HG03354 (cell line): ENCODE results near the gene INPP5A.
A peak's percentile ranks its signal among the peaks of the same experiment; 100 is the strongest.

Experiments used
- ATAC-seq: cut with Tn5 transposase; IDR thresholded peaks from one replicate; pipeline ENCODE4 v1.9.1; 2021; ENCODE audit warnings: mild to moderate bottlenecking; ENCODE audit not compliant: unreplicated experiment, poor library complexity, severe bottlenecking

Gene INPP5A

DNA sequence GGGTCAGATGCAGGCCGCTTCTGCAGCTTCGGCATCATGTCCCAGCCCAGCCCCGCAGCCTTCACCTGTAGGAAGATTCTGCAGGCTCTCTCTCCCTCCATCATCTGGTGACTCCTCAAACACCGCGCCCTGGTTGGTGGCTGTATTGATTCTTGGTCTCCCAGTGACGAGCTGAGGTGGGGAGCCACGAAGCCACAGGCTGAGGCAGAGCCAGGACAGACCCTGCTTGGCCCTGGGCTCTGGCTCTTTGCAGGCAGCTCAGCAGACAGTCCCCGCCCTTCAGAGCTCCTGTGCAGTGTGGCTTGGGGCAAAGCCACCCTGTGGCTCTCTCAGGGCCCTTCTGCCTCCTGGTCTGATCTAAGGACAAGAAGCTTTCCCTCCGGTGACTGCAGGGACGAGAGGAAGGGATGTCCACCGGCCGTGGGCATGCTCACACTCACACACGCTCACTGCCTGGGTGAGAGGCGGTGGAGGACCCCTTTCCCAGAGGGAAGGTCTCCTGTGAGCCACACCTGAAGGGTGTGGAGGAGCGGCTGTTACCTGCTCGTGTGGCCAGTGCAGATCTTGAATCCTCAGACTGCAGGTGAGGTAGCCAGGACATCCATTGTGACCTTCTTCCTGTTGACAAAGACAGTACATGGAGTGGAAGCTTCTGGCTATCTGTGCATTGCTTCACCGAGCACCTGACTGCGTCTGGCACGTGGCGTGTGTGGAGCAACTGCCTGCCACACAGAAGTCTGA lies 79.6 kb downstream of the INPP5A start:
- ATAC-seq: no peak

GRCh38 chr10:132617737-132618052 lies 80.1 kb downstream of the INPP5A start:
- ATAC-seq: no peak

- ATAC-seq: no peak
Observed at GRCh38 chr10:132618158-132618919, 80.8 kb downstream of the INPP5A start.

DNA sequence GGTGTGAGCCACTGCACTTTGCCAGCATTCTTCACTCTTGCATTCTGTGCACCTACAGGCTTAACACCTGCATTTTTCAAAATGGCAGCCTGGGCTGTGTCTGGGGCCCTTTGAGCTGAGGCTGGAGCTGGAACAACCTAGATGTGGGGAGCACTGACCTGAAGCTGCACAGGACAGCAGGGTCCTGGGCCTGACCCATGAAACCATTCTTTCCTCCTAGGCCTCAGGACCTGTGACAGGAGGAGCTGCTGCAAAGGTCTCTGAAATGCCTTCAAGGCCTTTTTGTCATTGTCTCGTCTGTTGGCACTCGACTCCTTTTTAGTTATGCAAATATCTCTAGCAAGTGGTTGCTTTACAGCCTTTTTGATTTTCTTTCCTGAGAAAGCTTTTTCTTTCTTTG lies 82.3 kb downstream of the INPP5A start:
- no peak for ATAC-seq

- ATAC-seq: no peak
Observed at GRCh38 chr10:132624061-132624846, 86.7 kb downstream of the INPP5A start.

DNA sequence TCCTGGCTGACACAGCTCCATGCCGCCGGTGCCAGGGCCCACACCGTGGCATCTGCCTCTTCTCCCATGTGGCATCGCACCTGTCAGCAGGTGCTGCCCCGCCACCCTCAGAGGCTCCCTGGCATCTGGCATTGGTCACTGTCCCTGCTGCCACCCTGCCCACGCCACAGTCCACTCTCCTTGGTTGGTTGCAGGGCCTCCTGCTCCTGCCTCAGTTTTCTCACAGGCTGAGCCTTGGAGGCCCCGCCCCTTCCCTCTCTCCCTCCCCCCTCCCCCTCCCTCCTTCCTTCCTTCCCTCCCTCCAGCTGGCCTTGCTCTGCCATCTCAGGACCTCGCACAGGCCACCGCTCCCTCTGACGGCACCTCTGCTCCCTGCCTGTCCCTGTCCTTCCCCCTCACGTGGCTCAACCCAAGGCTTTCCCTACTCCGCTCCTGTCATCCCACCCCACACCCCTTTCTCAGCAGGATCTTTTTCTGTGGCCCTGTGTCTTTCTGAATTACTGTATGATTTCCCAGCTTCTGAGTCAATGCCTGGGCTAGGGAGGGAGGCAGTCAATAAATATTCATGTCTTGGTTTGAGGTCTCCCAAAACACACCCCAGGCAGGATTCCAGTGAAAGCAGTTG lies 87.4 kb downstream of the INPP5A start:
- no peak for ATAC-seq

GRCh38 chr10:132626019-132626760 lies 88.6 kb downstream of the INPP5A start:
- no peak for ATAC-seq

GRCh38 chr10:132626761-132627665 lies 89.4 kb downstream of the INPP5A start:
- no peak for ATAC-seq

DNA sequence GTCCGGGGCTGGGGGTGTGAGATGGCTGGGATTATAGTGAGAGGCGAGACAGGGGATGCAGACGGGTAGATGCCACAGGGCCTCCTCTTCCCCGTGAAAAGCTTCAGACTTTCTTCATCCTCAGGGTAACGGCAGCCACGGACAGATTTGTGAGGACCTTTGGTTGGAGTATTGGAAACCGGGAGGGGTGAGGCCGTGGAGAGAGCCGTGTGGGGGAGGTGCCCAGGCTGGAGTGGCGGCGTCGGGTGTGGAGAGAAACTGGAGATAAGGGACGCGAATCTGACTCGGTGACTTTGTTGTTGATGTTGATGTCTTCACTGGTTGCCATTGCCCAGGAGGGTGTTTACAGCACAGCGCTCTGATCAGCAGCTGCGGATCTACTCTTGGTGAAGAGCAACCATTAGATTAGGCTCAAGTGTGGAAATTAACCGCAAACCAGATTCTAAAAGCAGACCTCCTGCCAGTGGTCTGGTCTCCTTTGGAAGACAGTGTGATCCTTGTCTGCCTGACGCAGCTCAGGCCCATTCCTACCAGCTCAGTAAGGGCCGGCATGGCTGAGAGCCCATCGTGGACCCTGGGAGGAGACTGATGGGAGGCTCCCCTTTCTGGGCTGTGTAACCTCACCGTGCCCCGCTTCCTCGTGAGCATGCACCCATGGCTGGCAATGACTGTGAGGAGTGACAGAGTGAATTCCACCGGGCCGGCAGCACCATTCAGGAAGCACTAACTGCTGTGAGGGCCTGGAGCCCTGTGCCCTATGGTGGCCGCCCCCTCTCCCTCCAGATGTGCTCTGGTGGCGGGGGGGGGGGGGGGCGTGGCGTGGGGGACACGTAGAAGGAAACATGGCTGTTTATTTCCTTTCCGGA lies 90.3 kb downstream of the INPP5A start:
- peak; percentile 53 for ATAC-seq

DNA sequence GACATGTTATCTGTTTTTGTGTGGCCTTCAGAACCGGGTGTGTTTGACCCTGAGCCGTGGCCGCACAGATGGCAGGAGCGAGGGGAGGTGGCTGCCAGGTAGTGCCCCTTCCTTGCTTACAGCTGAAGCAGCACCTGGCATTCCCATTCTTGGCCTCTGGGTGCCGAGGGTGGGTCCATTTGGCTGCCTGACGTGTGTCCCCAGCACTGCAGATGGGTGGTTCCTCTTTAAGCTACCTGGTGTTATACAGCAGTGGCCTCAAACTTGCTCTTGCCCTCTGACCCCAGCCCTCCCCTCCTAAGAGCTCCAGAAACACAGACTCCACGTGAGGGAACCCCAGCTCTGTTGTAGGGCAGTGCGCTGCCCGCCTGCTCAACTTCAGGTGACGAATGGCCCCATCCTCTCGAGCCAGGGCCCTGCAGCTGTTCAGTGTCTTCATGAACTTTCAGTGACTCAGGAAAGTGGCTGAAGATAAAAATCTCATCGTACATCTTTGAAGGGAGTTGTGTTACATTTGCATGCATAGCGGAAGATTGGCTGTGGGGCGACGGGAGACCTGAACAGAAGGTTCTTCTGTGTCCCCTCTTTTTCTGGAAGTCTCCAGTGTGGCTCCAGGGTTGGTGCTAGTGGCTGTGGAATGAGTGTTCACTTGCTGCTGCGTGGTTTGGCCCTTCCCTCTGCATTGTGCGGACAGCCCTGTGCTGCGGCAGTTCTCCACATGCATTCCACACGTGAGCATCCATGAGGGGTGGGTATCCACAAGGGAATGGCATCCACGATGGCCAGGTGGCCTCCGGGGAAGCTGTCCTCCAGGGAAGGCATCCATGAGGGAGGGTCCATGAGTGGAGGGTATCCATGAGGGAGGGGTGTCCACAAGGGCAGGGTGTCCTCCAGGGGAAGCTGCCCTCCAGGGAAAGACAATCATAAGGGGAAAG lies 91.6 kb downstream of the INPP5A start:
- no peak for ATAC-seq

DNA sequence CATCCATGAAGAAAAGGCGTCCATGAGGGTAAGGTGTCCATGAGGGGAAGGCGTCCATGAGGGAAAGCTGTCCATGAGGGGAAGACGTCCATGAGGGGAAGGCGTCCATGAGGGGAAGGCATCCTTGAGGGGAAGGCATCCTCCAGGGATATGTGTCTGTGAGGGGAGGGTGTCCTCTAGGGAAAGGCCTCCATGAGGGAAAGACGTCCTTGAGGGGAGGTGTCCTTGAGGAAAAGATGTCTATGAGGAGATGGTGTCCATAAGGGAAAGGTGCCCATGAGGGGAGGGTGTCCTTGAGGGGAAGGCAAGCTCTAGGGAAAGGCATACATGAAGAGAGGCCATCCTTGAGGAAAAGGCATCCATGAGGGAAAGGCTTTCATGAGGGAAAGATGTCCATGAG lies 92.6 kb downstream of the INPP5A start:
- ATAC-seq: no peak

- ATAC-seq: no peak
Observed at GRCh38 chr10:132630666-132631337, 93.2 kb downstream of the INPP5A start.

DNA sequence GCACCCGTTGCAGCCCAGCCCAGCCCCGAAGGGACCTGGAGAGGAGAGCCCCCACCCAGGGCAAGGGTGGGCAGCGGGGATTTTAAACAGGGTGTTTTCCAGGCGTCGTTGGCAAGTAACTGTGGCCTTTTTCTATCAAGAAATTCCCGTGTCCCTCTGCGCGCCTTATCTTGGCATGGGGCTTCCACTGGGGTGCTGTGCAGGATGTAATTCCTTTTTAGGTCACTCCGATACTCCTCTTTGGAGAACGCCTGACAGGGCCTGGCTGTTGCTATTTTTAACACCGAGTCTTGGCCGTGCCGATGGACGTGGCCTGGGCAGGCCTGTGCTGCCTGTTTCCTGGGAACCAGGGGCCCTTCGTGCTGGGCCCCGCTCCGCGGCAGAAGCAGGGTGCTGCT lies 93.8 kb downstream of the INPP5A start:
- no peak for ATAC-seq

DNA sequence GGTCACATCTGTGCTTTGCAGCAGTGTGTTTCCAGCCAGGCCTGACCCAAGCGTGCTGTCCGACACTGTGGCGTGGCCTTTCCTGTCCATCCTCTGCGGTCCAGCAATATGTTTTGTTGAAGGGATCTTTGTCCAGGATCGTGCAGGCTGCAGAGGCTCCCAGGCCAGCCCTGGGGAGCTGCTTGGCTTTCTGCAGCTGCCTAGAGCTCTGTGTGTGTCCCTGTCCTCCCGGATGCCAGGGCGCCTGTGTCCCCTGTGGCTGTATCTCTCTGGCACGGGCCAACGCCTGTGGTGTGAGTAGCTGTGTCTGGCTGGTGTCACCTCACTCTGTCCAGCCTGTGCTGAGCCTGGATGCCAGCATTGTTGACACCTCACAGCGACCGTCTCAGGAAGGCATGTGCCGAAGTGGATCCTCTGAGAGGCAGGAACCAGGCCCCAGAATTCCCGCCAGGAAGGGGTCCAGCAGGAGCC lies 94.5 kb downstream of the INPP5A start:
- no peak for ATAC-seq

- no peak for ATAC-seq
Observed at GRCh38 chr10:132632851-132633684, 95.5 kb downstream of the INPP5A start.
